CD8-positive, alpha-beta memory T cell (primary cell): ENCODE data around the gene AGXT. TPM values are rescaled to one million over a fixed set of nuclear protein-coding genes. Genes with fewer than 3 reads are reported as not detected.

Experiments
- CTCF ChIA-PET: fragments of 350-600 bp; sonication (Branson Sonifier 250); formaldehyde crosslinking; loops from one replicate; lab custom pipeline; 2021; ENCODE audit warnings: antibody characterized with exemption; lab: Charles Lee
- POLR2A ChIA-PET: fragments of 350-600 bp; sonication (Branson Sonifier 250); formaldehyde crosslinking; loops from one replicate; lab custom pipeline; 2021; ENCODE audit warnings: antibody characterized with exemption; lab: Charles Lee
- DNase-seq, 5 donors: peaks; one replicate each; pipeline versions ENCODE4 v3.0.0 to v3.0.0-alpha.2; 2020 to 2022; ENCODE audit warnings: mixed read lengths in 1 of 5
- H3K27ac ChIP-seq: one replicate; pipeline ENCODE4 v1.7.0; 2013; ENCODE audit warnings: low read depth, mild to moderate bottlenecking, low read length, moderate library complexity
- H3K27me3 ChIP-seq: 2 replicates; pipeline ENCODE4 v1.7.0; 2013; ENCODE audit warnings: low read length, mild to moderate bottlenecking; ENCODE audit not compliant: insufficient read depth, poor library complexity, severe bottlenecking
- H3K36me3 ChIP-seq: 2 replicates; pipeline ENCODE4 v1.7.0; 2013; ENCODE audit warnings: mild to moderate bottlenecking, low read length, moderate library complexity; ENCODE audit not compliant: insufficient read depth
- H3K4me1 ChIP-seq: 2 replicates; pipeline ENCODE4 v1.7.0; 2013; ENCODE audit warnings: mild to moderate bottlenecking, low read length, moderate library complexity; ENCODE audit not compliant: insufficient read depth
- H3K4me3 ChIP-seq: 2 replicates; pipeline ENCODE4 v1.7.0; 2013; ENCODE audit warnings: mild to moderate bottlenecking, low read length
- H3K9me3 ChIP-seq: 2 replicates; pipeline ENCODE4 v1.7.0; 2013; ENCODE audit warnings: mild to moderate bottlenecking, low read length
- H3K27ac Mint-ChIP-seq, 8 donors: one replicate each; pipeline ENCODE4 v1.8.0; 2020 to 2021; ENCODE audit warnings: mixed read lengths in 8 of 8, mild to moderate bottlenecking in 6 of 8, inconsistent platforms in 3 of 8, moderate library complexity in 3 of 8
- H3K27me3 Mint-ChIP-seq, 2 donors: one replicate each; pipeline ENCODE4 v1.8.0; 2020 to 2021; ENCODE audit warnings: mixed read lengths in 2 of 2, mild to moderate bottlenecking in 1 of 2, moderate library complexity in 1 of 2
- H3K36me3 Mint-ChIP-seq, 3 donors: one replicate each; pipeline ENCODE4 v1.8.0; 2020 to 2021; ENCODE audit warnings: mixed read lengths in 3 of 3, inconsistent platforms in 1 of 3, mild to moderate bottlenecking in 1 of 3
- H3K4me1 Mint-ChIP-seq, 3 donors: one replicate each; pipeline ENCODE4 v1.8.0; 2020 to 2021; ENCODE audit warnings: mixed read lengths in 3 of 3, inconsistent platforms in 1 of 3, mild to moderate bottlenecking in 1 of 3
- H3K4me3 Mint-ChIP-seq, 7 donors: one replicate each; pipeline ENCODE4 v1.8.0; 2020 to 2021; ENCODE audit warnings: mixed read lengths in 7 of 7, mild to moderate bottlenecking in 6 of 7, moderate library complexity in 4 of 7, inconsistent platforms in 2 of 7
- H3K9me3 Mint-ChIP-seq, 5 donors: one replicate each; pipeline ENCODE4 v1.8.0; 2020 to 2022; ENCODE audit warnings: mixed read lengths in 5 of 5, mild to moderate bottlenecking in 3 of 5, moderate library complexity in 2 of 5, inconsistent platforms in 1 of 5
- polyA plus RNA-seq: library from polyadenylated mRNA; unstranded; fragments of 300-500 nt; fragmentation: Illumina TruSeq; gene quantifications from one replicate; pipeline ENCODE4 v1.2.3, GENCODE V29; 2021
- total RNA-seq, 2 experiments: library from RNA; stranded (reverse); gene quantifications; one replicate each; pipeline ENCODE4 v1.2.3, GENCODE V29; 2021

AGXT gene
- total and polyA plus RNA-seq, 3 experiments from 2014 or later: not detected

- DNase-seq: no peak
- CTCF ChIA-PET: no interaction called here
- no peak overlapping the region for H3K27ac ChIP-seq
- no peak overlapping the region for H3K4me3 ChIP-seq
- Mint-ChIP-seq H3K27ac (no peak overlapping the region), H3K4me3 (no peak overlapping the region), H3K4me1 (peaks cover 6 to 9% (median 7%) of the 10 kb centered on the region in 3 donors), H3K36me3 (peaks cover 0 to 3% (median 1%) of the 10 kb centered on the region in 3 donors), H3K9me3 (peaks cover 0 to 8% (median 5%) of the 10 kb centered on the region in 5 donors), H3K27me3 (peaks cover 53 to 72% of the 10 kb centered on the region in 2 donors)
- no peaks in the 10 kb centered on the region for H3K4me1 ChIP-seq
- peaks cover 50% of the 10 kb centered on the region for H3K27me3 ChIP-seq
- POLR2A ChIA-PET: no interaction called here
- no peaks in the 10 kb centered on the region for H3K36me3 ChIP-seq
- H3K9me3 ChIP-seq: no peaks in the 10 kb centered on the region
Measured at GRCh38 chr2:240823449-240824336, 44.9 kb upstream of the AGXT start.

DNA sequence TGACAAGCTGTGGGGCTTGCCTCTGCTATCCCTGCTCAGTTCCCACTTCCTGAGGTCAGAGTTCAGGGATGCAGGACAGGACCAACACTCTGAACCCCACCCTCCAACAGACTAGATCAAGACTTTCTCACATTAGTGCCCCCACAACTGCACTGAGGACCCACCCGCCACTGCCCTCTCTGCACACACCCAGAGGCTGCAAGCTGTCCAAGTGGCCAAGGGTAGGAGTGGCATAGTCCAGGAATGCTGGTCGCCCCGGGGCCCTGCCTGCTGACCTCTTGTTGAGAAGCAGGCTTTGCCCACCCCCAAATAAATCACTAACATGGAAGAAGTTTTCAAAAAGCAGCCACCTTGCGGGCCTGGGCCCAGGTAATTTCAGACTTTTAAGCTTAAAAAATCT lies 43.1 kb upstream of the AGXT start:
- H3K4me1 ChIP-seq: no peaks in the 10 kb centered on the region
- Mint-ChIP-seq H3K27me3 (peaks cover 62 to 82% of the 10 kb centered on the region in 2 donors), H3K27ac (no peak overlapping the region), H3K36me3 (peaks cover 0 to 3% (median 1%) of the 10 kb centered on the region in 3 donors), H3K4me1 (peaks cover 6 to 9% (median 7%) of the 10 kb centered on the region in 3 donors), H3K9me3 (peaks cover 0 to 8% (median 5%) of the 10 kb centered on the region in 5 donors), H3K4me3 (no peak overlapping the region)
- DNase-seq: no peak
- H3K4me3 ChIP-seq: no peak overlapping the region
- H3K36me3 ChIP-seq: no peaks in the 10 kb centered on the region
- H3K9me3 ChIP-seq: no peaks in the 10 kb centered on the region
- ChIA-PET CTCF (no interaction called here), POLR2A (no interaction called here)
- no peak overlapping the region for H3K27ac ChIP-seq
- peaks cover 58% of the 10 kb centered on the region for H3K27me3 ChIP-seq

DNA sequence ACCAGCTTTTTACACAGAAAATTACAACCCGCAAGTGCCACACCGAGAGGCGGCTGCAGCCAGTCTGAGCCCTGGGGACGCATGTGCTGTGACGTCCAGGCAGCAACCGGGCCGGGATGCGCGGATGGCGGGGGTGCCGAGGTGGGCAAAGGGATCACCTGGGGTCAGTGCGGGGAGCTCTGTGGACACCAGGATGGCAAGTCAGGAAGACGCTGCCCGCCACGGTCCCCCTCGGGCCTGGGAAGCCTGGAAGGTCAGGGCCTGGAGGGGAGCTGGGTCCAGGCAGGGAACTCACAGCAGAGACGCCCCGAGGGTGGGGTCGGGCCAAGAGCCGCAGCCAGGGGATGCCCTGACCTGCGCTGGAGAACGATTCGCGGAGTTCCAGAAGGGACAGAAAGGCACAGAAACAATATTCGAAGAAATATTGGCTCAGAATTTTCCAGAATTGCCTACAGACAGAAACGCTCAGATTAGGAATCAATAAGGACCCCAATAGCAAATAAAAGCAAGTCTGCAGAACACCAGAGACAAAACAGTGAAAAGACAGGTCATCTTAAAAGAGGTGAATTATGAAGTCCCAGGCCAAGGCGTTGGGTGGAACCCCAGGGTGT lies 36.9 kb upstream of the AGXT start:
- no peak overlapping the region for H3K27ac ChIP-seq
- Mint-ChIP-seq H3K9me3 (no peaks in the 10 kb centered on the region), H3K4me3 (peak overlapping the region in 6 of 7 donors; percentile 32 to 82 (median 71)), H3K36me3 (no peaks in the 10 kb centered on the region), H3K4me1 (peaks cover 4 to 7% (median 6%) of the 10 kb centered on the region in 3 donors), H3K27ac (peak overlapping the region in 3 of 8 donors; percentile 47 to 76 (median 57)), H3K27me3 (peaks cover 18 to 33% of the 10 kb centered on the region in 2 donors)
- peaks cover 11% of the 10 kb centered on the region for H3K4me1 ChIP-seq
- ChIA-PET CTCF (interaction anchor here (0.9 kb wide), 1 partner anchor 10 kb away, joined by 3 read pairs; no protein-coding TSS in a partner anchor), POLR2A (no interaction called here)
- peaks cover 24% of the 10 kb centered on the region for H3K27me3 ChIP-seq
- no peaks in the 10 kb centered on the region for H3K36me3 ChIP-seq
- DNase-seq: no peak
- H3K9me3 ChIP-seq: no peaks in the 10 kb centered on the region
- H3K4me3 ChIP-seq: peak overlapping the region; percentile 62

- Histone ChIP-seq H3K4me3 (peak overlapping the region; percentile 62), H3K4me1 (peaks cover 11% of the 10 kb centered on the region), H3K27ac (peak overlapping the region; percentile 35), H3K36me3 (no peaks in the 10 kb centered on the region), H3K9me3 (no peaks in the 10 kb centered on the region), H3K27me3 (peaks cover 19% of the 10 kb centered on the region)
- CTCF ChIA-PET: interaction anchor here (0.9 kb wide), 1 partner anchor 11 kb away, joined by 3 read pairs; no protein-coding TSS in a partner anchor
- H3K36me3 Mint-ChIP-seq: no peaks in the 10 kb centered on the region
- peaks cover 4 to 7% (median 6%) of the 10 kb centered on the region in 3 donors for H3K4me1 Mint-ChIP-seq
- peak overlapping the region in 4 of 8 donors; percentile 26 to 82 (median 76) for H3K27ac Mint-ChIP-seq
- no peaks in the 10 kb centered on the region for H3K9me3 Mint-ChIP-seq
- POLR2A ChIA-PET: no interaction called here
- H3K27me3 Mint-ChIP-seq: peaks cover 18 to 29% of the 10 kb centered on the region in 2 donors
- DNase-seq: peak; percentile 98 to 99 (median 99)
- peak overlapping the region; percentile 32 to 82 (median 71) for H3K4me3 Mint-ChIP-seq
Measured at GRCh38 chr2:240832205-240832727, 36.4 kb upstream of the AGXT start.

- Mint-ChIP-seq H3K4me3 (no peak overlapping the region), H3K9me3 (no peaks in the 10 kb centered on the region), H3K27me3 (peaks cover 13 to 23% of the 10 kb centered on the region in 2 donors), H3K27ac (peak overlapping the region in 7 of 8 donors; percentile 26 to 83 (median 66)), H3K4me1 (peaks cover 4 to 7% (median 6%) of the 10 kb centered on the region in 3 donors), H3K36me3 (no peaks in the 10 kb centered on the region)
- ChIA-PET CTCF (no interaction called here), POLR2A (no interaction called here)
- Histone ChIP-seq H3K9me3 (no peaks in the 10 kb centered on the region), H3K4me3 (no peak overlapping the region), H3K27ac (peak overlapping the region; percentile 35), H3K36me3 (no peaks in the 10 kb centered on the region), H3K27me3 (peaks cover 15% of the 10 kb centered on the region), H3K4me1 (peaks cover 11% of the 10 kb centered on the region)
- no peak for DNase-seq
Measured at GRCh38 chr2:240832921-240833494, 35.6 kb upstream of the AGXT start.

GRCh38 chr2:240833724-240834285 lies 34.8 kb upstream of the AGXT start:
- no peaks in the 10 kb centered on the region for H3K36me3 Mint-ChIP-seq
- H3K9me3 Mint-ChIP-seq: no peaks in the 10 kb centered on the region
- Histone ChIP-seq H3K9me3 (no peaks in the 10 kb centered on the region), H3K27me3 (peaks cover 7% of the 10 kb centered on the region), H3K27ac (no peak overlapping the region), H3K36me3 (no peaks in the 10 kb centered on the region), H3K4me3 (no peak overlapping the region), H3K4me1 (peaks cover 11% of the 10 kb centered on the region)
- peaks cover 13 to 19% of the 10 kb centered on the region in 2 donors for H3K27me3 Mint-ChIP-seq
- peaks cover 4 to 7% (median 6%) of the 10 kb centered on the region in 3 donors for H3K4me1 Mint-ChIP-seq
- DNase-seq: peak in 1 of 5 donors; percentile 24
- H3K27ac Mint-ChIP-seq: peak overlapping the region in 5 of 8 donors; percentile 26 to 77 (median 58)
- CTCF ChIA-PET: interaction anchor here (1.4 kb wide), 1 partner anchor 320 kb away, joined by 3 read pairs; no protein-coding TSS in a partner anchor
- POLR2A ChIA-PET: no interaction called here
- no peak overlapping the region for H3K4me3 Mint-ChIP-seq

- Histone ChIP-seq H3K27me3 (peaks cover 2% of the 10 kb centered on the region), H3K9me3 (no peaks in the 10 kb centered on the region), H3K36me3 (no peaks in the 10 kb centered on the region), H3K4me3 (no peak overlapping the region), H3K27ac (no peak overlapping the region), H3K4me1 (peaks cover 11% of the 10 kb centered on the region)
- Mint-ChIP-seq H3K27ac (peak overlapping the region in 1 of 8 donors; percentile 47), H3K36me3 (no peaks in the 10 kb centered on the region), H3K27me3 (peaks cover 8 to 15% of the 10 kb centered on the region in 2 donors), H3K4me3 (no peak overlapping the region), H3K9me3 (no peaks in the 10 kb centered on the region), H3K4me1 (peaks cover 4 to 7% (median 6%) of the 10 kb centered on the region in 3 donors)
- ChIA-PET POLR2A (no interaction called here), CTCF (interaction anchor here (1.4 kb wide), 1 partner anchor 320 kb away, joined by 3 read pairs; no protein-coding TSS in a partner anchor)
- peak in 1 of 5 donors; percentile 36 for DNase-seq
Measured at GRCh38 chr2:240834377-240834975, 34.1 kb upstream of the AGXT start.
